SK-N-SH (cell line): ENCODE results near the gene ARMH4.

Source experiments
- CHD2 ChIP-seq: fragments of 150-350 bp; IDR thresholded peaks from 2 replicates; pipeline ENCODE4 v1.6.1; 2018; ENCODE audit warnings: low read length; ENCODE audit not compliant: partially characterized antibody
- CTCF ChIP-seq: fragments of 200-600 bp; sonication (generic); IDR thresholded peaks from 2 replicates; pipeline ENCODE4 v1.6.1; 2017; ENCODE audit warnings: antibody characterized with exemption, mild to moderate bottlenecking, moderate library complexity
- EP300 ChIP-seq, 2 experiments: IDR thresholded peaks; 2 replicates each; pipeline versions ENCODE4 v1.4.0 to v1.6.1; 2012; ENCODE audit warnings: borderline replicate concordance in 1 of 2, low read depth in 1 of 2, low read length in 1 of 2
- EZH2phosphoT487 ChIP-seq: fragments of 200-600 bp; sonication (generic); IDR thresholded peaks from 2 replicates; pipeline ENCODE4 v1.6.1; 2017; ENCODE audit warnings: low read depth, mixed run types, mild to moderate bottlenecking, antibody characterized with exemption, moderate library complexity, borderline replicate concordance
- FOSL2 ChIP-seq: IDR thresholded peaks from 2 replicates; pipeline ENCODE4 v1.4.0; 2012; ENCODE audit warnings: low read depth, mild to moderate bottlenecking, moderate library complexity, borderline replicate concordance
- GATA2 ChIP-seq: sonication (generic); formaldehyde crosslinking; IDR thresholded peaks from 2 replicates; pipeline ENCODE4 v1.5.0; 2020; ENCODE audit warnings: mild to moderate bottlenecking, missing genetic modification reagents
- JUND ChIP-seq: IDR thresholded peaks from 2 replicates; pipeline ENCODE4 v1.4.0; 2012
- MAX ChIP-seq: IDR thresholded peaks from 2 replicates; pipeline ENCODE4 v1.4.0; 2012; ENCODE audit warnings: low read depth
- MXI1 ChIP-seq: IDR thresholded peaks from 2 replicates; pipeline ENCODE4 v1.6.1; 2012; ENCODE audit warnings: mild to moderate bottlenecking, low read depth, low read length, improper control_type of control experiment
- PBX3 ChIP-seq: IDR thresholded peaks from 2 replicates; pipeline ENCODE4; 2012
- POLR2AphosphoS5 ChIP-seq: IDR thresholded peaks from 2 replicates; pipeline ENCODE4 v1.6.1; 2012; ENCODE audit warnings: low read depth, low read length
- TF ChIP-seq, protein P1 (sequence below): IDR thresholded peaks from 2 replicates; pipeline ENCODE4 v1.6.1; 2012; ENCODE audit warnings: mild to moderate bottlenecking, low read depth, low read length, moderate library complexity

DNA sequence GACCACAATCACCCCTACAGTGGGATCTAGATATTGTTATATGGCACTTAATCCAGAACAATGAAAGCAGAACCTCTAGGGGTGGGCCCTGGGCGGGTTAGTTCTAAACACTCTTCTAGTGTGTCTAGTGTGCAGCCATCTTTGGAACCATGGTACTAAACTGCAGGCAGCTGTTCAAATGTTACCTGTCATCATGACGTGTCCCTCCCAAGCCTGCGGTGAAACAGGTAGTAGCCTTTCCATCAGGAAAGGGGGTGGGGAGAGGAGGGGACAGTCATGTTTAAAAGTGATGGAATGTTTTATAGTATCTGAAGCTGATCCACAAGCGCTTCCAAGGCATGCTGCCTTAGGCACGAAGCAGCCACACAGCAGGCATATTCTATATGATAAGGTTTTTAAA is 163.6 kb downstream of the ARMH4 start:
- TF ChIP-seq MXI1 (no peak), CTCF (no peak), JUND (no peak), EZH2phosphoT487 (no peak), FOSL2 (no peak), POLR2AphosphoS5 (no peak), EP300 (IDR thresholded peaks at IDR 0.05; ENCODE audit: borderline replicate concordance in 1 of 2, low read depth in 1 of 2, low read length in 1 of 2) (no peak), CHD2 (no peak), MAX (no peak), PBX3 (no peak), GATA2 (CRISPR knock-in tag) (no peak)
- TF ChIP-seq, protein P1, sequence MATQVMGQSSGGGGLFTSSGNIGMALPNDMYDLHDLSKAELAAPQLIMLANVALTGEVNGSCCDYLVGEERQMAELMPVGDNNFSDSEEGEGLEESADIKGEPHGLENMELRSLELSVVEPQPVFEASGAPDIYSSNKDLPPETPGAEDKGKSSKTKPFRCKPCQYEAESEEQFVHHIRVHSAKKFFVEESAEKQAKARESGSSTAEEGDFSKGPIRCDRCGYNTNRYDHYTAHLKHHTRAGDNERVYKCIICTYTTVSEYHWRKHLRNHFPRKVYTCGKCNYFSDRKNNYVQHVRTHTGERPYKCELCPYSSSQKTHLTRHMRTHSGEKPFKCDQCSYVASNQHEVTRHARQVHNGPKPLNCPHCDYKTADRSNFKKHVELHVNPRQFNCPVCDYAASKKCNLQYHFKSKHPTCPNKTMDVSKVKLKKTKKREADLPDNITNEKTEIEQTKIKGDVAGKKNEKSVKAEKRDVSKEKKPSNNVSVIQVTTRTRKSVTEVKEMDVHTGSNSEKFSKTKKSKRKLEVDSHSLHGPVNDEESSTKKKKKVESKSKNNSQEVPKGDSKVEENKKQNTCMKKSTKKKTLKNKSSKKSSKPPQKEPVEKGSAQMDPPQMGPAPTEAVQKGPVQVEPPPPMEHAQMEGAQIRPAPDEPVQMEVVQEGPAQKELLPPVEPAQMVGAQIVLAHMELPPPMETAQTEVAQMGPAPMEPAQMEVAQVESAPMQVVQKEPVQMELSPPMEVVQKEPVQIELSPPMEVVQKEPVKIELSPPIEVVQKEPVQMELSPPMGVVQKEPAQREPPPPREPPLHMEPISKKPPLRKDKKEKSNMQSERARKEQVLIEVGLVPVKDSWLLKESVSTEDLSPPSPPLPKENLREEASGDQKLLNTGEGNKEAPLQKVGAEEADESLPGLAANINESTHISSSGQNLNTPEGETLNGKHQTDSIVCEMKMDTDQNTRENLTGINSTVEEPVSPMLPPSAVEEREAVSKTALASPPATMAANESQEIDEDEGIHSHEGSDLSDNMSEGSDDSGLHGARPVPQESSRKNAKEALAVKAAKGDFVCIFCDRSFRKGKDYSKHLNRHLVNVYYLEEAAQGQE = no peak
